ENCODE results near the gene GPR17.

DNA sequence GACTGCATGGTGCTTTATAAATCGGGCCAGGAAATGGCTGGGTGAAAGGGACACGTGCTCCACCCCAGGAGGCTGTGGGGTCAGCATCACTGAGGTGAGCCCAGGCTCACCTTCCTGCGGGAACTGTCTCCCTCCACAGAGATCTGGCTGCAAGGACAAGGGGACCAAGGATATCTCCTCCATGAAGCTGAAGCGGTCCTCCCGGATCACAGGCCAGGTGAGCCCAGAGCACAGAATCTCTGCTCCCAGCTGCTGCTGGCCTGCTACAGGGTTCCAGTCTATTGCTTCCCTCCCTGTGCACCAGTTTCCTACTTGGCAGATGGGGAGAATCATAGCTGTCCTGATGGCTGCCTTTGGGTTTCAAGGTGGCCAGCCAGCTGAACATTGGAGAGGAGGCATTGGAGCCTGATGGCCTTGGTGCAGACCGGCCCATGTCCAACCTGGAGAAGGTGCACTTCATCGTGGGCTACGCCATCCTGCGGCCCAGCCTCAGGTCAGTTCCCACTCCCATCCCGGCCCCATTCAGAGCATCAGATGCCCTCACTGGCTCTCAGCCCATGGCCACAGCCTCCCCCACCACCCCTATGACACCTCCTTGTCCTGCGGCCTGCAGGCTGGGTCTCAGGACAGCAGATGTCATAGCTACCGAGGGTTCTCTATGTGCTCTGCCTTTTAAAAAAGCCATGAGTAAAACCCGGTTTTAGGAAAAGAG, 33.7 kb upstream of the GPR17 start:
- no peak for TF ChIP-seq POLR2A (IDR thresholded peaks at IDR 0.05)
- TF ChIP-seq CTCF (IDR thresholded peaks at IDR 0.05 in 4 of 5, conservative IDR thresholded peaks at IDR 0.05 in 1 of 5), result no peak
